Stimulated activated CD4-positive, alpha-beta T cell treated with anti-CD3 and anti-CD28 coated beads, Interleukin-4, amount 100 ng/mL, for 24 hours (primary cell): ENCODE measurements around the gene TIMMDC1.
"Not testable (repeated sequence)": the region's sequence is repeated elsewhere in the genome, so short reads cannot be mapped to it uniquely, and the experiment has no call there.

Source experiments
- DNase-seq: peaks from one replicate; pipeline ENCODE4 v3.0.0-alpha.2; 2020

The TIMMDC1 gene

DNA sequence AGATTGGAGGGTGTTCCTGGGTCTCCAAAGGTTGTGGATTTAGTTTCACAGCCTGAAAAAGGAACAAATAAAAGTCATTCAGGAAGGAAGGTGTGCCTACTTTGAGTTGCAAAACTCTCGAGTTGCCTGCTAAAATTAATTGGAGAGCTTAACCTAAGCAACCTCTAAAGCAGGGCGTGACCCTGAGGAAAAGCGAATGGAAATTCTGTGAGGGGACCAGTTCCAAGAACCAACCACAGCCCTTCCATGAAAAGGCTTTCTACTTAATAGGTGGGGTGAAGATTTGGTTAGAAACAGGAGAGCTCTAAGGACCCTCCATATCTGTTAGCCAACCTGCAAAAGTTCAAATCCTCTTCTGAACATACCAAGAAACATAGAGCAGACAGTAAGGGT, 59.5 kb downstream of the TIMMDC1 start:
- no peak for DNase-seq

GRCh38 chr3:119558626-119559317, 60.4 kb downstream of the TIMMDC1 start:
- no peak for DNase-seq

- DNase-seq: peak; percentile 65
Measured at GRCh38 chr3:119559441-119559963, 61.2 kb downstream of the TIMMDC1 start, which contains the start of gene CD80. CD80 (minus strand) TSS chr3:119559614; CDS start chr3:119557728, 1,886 bp downstream.

DNA sequence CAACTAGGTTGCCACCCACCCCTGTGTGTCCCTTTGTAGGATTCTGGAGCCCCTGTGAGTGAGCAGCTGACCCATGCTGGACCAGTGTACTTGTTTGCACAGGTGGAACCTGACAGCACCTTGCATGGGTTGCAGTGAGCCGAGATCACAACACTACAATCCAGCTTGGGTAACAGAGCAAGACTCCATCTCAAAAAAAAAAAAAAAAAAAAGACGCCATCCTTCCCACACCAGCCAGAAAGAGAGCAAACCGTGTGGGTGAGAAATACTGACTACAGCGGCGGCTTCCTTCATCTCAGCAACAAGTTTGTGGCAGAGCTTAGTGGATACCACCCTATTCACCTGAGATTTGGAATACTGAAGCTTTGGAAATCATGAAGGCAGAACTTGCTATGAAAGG, 61.8 kb downstream of the TIMMDC1 start:
- no peak for DNase-seq

DNA sequence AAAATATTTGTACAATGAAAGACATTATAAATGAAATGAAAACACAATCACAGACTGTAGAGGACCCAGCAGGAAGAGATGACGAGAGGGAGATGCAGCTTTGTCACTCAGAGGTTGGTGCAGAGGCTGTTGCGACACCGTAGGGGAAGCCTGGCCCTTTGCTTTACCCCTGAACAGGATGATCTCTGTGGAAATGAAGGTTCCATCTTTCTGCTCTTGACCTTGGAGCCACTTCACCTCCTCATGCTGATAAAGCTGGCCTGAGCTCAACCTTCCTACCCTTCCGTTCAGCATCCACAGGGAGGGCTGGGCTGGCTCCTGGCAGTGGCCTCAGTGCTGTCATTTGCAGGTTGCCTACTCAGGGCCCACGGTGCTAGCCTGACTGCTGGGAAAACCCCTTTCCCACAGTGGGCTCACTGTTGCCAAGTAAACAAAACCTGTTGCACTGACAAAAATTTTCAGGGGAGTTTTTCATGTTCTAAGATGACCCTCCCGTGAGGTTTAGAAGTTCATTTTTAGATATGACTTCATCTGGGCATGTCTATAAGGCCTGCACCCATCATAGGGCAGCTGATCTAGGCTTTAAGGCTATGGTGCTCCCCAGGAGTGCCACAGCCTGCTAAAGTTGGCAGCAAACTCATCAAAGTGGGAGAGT, 64.1 kb downstream of the TIMMDC1 start:
- DNase-seq: peak; percentile 52

DNA sequence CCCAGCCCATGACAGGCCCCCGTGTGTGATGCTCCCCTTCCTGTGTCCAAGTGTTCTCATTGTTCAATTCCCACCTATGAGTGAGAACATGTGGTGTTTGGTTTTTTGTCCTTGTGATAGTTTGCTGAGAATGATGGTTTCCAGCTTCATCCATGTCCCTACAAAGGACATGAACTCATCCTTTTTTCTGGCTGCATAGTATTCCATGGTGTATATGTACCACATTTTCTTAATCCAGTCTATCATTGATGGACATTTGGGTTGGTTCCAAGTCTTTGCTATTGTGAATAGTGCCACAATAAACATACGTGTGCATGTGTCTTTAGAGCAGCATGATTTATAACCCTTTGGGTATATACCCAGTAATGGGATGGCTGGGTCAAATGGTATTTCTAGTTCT, 65.0 kb downstream of the TIMMDC1 start:
- DNase-seq: not testable (repeated sequence)

- no peak for DNase-seq
Measured at GRCh38 chr3:119569156-119569555, 70.8 kb downstream of the TIMMDC1 start.

GRCh38 chr3:119570229-119570628, 71.9 kb downstream of the TIMMDC1 start:
- DNase-seq: no peak

- DNase-seq: no peak
Measured at GRCh38 chr3:119571230-119571629, 72.9 kb downstream of the TIMMDC1 start.

- DNase-seq: no peak
Measured at GRCh38 chr3:119571688-119572087, 73.3 kb downstream of the TIMMDC1 start.
